Loucy (cell line): ENCODE measurements around the gene PHF5A.
"Not testable (repeated sequence)": the region's sequence is repeated elsewhere in the genome, so short reads cannot be mapped to it uniquely, and the experiment has no call there.

Experiments used
- H2AFZ ChIP-seq: fragments of 200-600 bp; sonication (generic); 2 replicates; pipeline ENCODE4 v1.6.0; 2016; ENCODE audit warnings: antibody characterized with exemption, mild to moderate bottlenecking, low read length, moderate library complexity
- H3F3A ChIP-seq: fragments of 200-600 bp; 2 replicates; pipeline ENCODE4 v1.6.0; 2016; ENCODE audit warnings: antibody characterized with exemption, low read depth, mild to moderate bottlenecking
- H3K27me3 ChIP-seq: fragments of 200-600 bp; sonication (generic); 2 replicates; pipeline ENCODE4 v1.6.1; 2014; ENCODE audit warnings: low read length, mild to moderate bottlenecking; ENCODE audit not compliant: insufficient read depth, poor library complexity, severe bottlenecking
- H3K36me3 ChIP-seq: fragments of 200-600 bp; sonication (generic); 2 replicates; pipeline ENCODE4 v1.6.1; 2016; ENCODE audit warnings: low read length; ENCODE audit not compliant: insufficient read depth
- H3K4me1 ChIP-seq: fragments of 200-600 bp; sonication (generic); 2 replicates; pipeline ENCODE4 v1.5.1; 2014; ENCODE audit warnings: low read length, mild to moderate bottlenecking; ENCODE audit not compliant: insufficient read depth, poor library complexity, severe bottlenecking
- H3K4me2 ChIP-seq: fragments of 200-600 bp; sonication (generic); 2 replicates; pipeline ENCODE4 v1.6.0; 2014; ENCODE audit warnings: antibody characterized with exemption, low read length, low read depth, mild to moderate bottlenecking; ENCODE audit not compliant: poor library complexity, severe bottlenecking
- H3K4me3 ChIP-seq: fragments of 200-600 bp; sonication (generic); 2 replicates; pipeline ENCODE4 v1.5.1; 2014; ENCODE audit warnings: low read length, mild to moderate bottlenecking, mixed read lengths; ENCODE audit not compliant: poor library complexity, severe bottlenecking
- H3K79me2 ChIP-seq: fragments of 200-600 bp; sonication (generic); 2 replicates; pipeline ENCODE4 v1.6.1; 2014; ENCODE audit warnings: low read length; ENCODE audit not compliant: insufficient read depth
- H3K9ac ChIP-seq: fragments of 200-600 bp; sonication (generic); 2 replicates; pipeline ENCODE4 v1.6.0; 2014; ENCODE audit warnings: mild to moderate bottlenecking, low read depth, low read length, moderate library complexity; ENCODE audit not compliant: poor library complexity, severe bottlenecking
- H3K9me2 ChIP-seq: fragments of 200-600 bp; sonication (generic); replicated peaks from 2 replicates; pipeline ENCODE4 v1.6.1; 2016; ENCODE audit warnings: low read depth, low read length, mixed read lengths
- H3K9me3 ChIP-seq: fragments of 200-600 bp; sonication (generic); 2 replicates; pipeline ENCODE4 v1.6.1; 2014; ENCODE audit warnings: mild to moderate bottlenecking, antibody characterized with exemption, low read length, low read depth; ENCODE audit not compliant: insufficient read depth
- H4K20me1 ChIP-seq: fragments of 200-600 bp; sonication (generic); 2 replicates; pipeline ENCODE4 v1.6.0; 2014; ENCODE audit warnings: antibody characterized with exemption, low read length, mild to moderate bottlenecking; ENCODE audit not compliant: insufficient read depth, poor library complexity, severe bottlenecking
- EZH2phosphoT487 ChIP-seq: fragments of 200-600 bp; IDR thresholded peaks from 2 replicates; pipeline ENCODE4 v1.6.1; 2018; ENCODE audit warnings: antibody characterized with exemption, mild to moderate bottlenecking, moderate library complexity, borderline replicate concordance
- TF ChIP-seq, protein P1 (sequence below): fragments of 200-600 bp; sonication (generic); conservative IDR thresholded peaks from 2 replicates; pipeline ENCODE4 v1.5.1; 2014; ENCODE audit warnings: mild to moderate bottlenecking, antibody characterized with exemption, low read length

The PHF5A gene

DNA sequence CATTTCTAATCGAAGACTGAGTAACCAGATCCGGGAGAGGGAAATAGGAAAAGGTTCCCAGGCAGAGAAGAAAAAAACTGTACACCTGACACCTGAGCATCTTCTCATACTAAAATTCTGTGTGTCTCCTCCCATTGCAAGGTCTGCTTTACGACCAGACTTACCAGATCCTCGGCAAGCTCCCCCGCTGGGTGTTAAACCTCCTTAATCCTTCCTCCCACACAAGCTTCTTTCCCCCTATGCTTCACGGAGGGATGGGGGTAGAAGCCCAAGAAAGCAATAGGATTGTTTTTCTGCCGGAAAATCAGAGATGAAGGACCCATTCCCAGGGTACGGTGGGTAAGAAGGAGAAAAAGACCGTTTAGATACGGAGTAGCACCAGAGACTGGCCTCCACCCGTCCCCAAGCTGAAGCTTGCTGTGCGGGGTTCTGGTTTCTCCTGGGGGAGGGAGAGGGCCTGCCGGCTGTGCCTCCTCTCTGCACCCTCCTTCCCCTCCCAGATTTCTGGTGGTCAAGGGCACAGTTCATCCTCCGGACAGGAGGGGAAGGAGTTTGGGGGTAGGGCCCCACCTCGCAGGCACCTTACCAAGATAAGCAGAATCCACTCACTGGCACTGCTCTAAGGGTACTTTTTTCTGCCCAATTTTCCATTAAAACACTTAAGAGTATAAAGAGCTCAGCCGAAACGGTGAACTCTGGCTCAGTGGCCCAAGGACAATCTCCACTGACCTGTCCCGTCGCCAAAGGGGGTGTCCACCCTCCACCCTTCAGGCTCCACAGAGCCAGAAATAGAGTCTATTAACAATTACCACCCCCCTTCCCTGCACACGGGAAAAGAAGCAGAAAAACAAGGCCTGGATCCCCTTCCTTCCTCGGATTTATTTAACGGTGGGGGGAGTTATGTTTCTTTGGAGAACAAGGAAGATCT is 23.1 kb downstream of the PHF5A start:
- no peaks in the 10 kb centered on the region for H3K9me3 ChIP-seq
- peak overlapping the region; percentile 95 for H3K4me3 ChIP-seq
- no peaks in the 10 kb centered on the region for H3K36me3 ChIP-seq
- H3K27me3 ChIP-seq, result no peaks in the 10 kb centered on the region
- H3K9ac ChIP-seq, result peak overlapping the region; percentile 97
- H3K9me2 ChIP-seq, result no peaks in the 10 kb centered on the region
- peaks cover 25% of the 10 kb centered on the region for H4K20me1 ChIP-seq
- peak overlapping the region; percentile 78; the same call in 1 of the 2 replicates for H2AFZ ChIP-seq
- peak overlapping the region; percentile 92 for H3K4me2 ChIP-seq
- H3K4me1 ChIP-seq, result peaks cover 19% of the 10 kb centered on the region
- no peak for TF ChIP-seq EZH2phosphoT487
- TF ChIP-seq, protein P1, sequence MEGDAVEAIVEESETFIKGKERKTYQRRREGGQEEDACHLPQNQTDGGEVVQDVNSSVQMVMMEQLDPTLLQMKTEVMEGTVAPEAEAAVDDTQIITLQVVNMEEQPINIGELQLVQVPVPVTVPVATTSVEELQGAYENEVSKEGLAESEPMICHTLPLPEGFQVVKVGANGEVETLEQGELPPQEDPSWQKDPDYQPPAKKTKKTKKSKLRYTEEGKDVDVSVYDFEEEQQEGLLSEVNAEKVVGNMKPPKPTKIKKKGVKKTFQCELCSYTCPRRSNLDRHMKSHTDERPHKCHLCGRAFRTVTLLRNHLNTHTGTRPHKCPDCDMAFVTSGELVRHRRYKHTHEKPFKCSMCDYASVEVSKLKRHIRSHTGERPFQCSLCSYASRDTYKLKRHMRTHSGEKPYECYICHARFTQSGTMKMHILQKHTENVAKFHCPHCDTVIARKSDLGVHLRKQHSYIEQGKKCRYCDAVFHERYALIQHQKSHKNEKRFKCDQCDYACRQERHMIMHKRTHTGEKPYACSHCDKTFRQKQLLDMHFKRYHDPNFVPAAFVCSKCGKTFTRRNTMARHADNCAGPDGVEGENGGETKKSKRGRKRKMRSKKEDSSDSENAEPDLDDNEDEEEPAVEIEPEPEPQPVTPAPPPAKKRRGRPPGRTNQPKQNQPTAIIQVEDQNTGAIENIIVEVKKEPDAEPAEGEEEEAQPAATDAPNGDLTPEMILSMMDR, result no peak
- H3K79me2 ChIP-seq, result peaks cover 74% of the 10 kb centered on the region
- H3F3A ChIP-seq, result no peaks in the 10 kb centered on the region

DNA sequence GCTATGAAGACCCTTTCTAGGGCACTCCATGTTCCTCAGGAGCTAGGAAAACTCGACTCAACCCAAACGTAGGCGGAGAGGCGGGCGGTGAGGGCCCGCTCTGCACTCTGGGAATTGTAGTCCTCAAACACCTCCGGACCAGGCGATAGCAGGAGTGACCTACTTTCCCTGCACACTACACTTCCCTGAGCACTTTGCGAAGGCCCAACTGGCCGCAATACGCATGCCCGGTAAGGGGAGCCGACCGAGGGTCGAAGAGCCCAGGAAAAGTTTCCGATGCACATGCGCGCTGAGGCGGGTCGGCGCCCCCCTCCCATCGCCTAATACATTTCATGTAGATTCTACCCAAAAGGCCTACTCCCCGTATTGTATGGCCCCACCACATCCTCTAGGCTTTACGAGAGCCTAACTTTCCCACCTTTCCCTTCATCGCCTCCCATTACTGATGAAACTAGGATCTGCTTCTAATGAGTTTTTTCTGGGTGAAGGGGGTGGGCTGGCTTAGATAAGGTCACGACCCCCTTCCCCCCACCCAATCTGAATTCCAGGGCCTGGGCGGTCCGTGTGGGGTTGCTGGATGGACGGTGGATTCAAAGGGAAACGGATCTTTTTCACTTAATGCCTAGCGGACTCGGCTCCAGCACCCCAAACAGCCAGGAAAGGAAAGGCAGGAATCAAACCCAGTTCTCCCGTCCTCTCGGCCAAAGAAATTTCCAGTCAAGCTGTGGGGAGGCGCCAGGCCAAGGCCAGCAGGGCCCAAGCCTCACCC is 23.9 kb downstream of the PHF5A start:
- TF ChIP-seq EZH2phosphoT487, result no peak
- TF ChIP-seq, protein P1, result no peak
- no peaks in the 10 kb centered on the region for H3K9me3 ChIP-seq
- peaks cover 19% of the 10 kb centered on the region for H3K4me1 ChIP-seq
- H3K9ac ChIP-seq, result peak overlapping the region; percentile 97
- no peaks in the 10 kb centered on the region for H3K9me2 ChIP-seq
- H2AFZ ChIP-seq, result peak overlapping the region; percentile 78
- H3K4me2 ChIP-seq, result peak overlapping the region; percentile 92
- H3K36me3 ChIP-seq, result no peaks in the 10 kb centered on the region
- no peaks in the 10 kb centered on the region for H3F3A ChIP-seq
- peaks cover 81% of the 10 kb centered on the region for H3K79me2 ChIP-seq
- H3K4me3 ChIP-seq, result peak overlapping the region; percentile 95
- no peaks in the 10 kb centered on the region for H3K27me3 ChIP-seq
- H4K20me1 ChIP-seq, result peaks cover 25% of the 10 kb centered on the region

DNA sequence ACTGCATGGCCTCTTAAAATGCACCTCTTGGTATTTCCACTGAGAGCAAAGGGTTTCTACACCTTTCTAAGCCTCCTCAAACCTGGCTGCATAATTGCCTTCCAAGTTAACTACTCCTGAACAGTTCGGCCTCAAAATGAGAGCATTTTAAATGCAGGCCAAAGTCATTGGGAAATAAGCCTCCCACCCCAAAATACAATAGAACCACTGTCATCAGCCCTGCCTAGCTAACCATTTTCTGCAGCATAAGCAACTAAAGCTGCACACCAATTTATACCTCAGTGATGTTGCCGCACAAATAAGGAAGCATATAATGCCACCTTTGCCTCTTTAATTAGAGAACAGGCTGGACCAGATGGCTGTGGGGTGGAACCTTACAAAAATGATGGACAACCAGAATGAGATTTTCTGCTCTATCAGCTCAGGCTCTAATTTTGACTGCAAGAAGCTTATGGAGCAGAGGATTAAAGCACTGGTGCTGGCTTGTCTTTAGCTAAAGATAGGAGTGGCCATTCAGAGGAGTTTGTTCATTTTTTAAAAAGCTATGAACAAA is 26.2 kb downstream of the PHF5A start:
- no peaks in the 10 kb centered on the region for H3K9me3 ChIP-seq
- no peaks in the 10 kb centered on the region for H3F3A ChIP-seq
- H3K9me2 ChIP-seq, result no peaks in the 10 kb centered on the region
- peaks cover 2% of the 10 kb centered on the region; the same call in 1 of the 2 replicates for H3K36me3 ChIP-seq
- peaks cover 31% of the 10 kb centered on the region for H4K20me1 ChIP-seq
- TF ChIP-seq, protein P1, result no peak
- TF ChIP-seq EZH2phosphoT487, result no peak
- peak overlapping the region; percentile 34 for H3K4me2 ChIP-seq
- no peak overlapping the region for H3K9ac ChIP-seq
- H3K4me3 ChIP-seq, result no peak overlapping the region
- H3K4me1 ChIP-seq, result peaks cover 14% of the 10 kb centered on the region
- H3K79me2 ChIP-seq, result peaks cover 82% of the 10 kb centered on the region
- no peaks in the 10 kb centered on the region for H3K27me3 ChIP-seq
- no peak overlapping the region for H2AFZ ChIP-seq

DNA sequence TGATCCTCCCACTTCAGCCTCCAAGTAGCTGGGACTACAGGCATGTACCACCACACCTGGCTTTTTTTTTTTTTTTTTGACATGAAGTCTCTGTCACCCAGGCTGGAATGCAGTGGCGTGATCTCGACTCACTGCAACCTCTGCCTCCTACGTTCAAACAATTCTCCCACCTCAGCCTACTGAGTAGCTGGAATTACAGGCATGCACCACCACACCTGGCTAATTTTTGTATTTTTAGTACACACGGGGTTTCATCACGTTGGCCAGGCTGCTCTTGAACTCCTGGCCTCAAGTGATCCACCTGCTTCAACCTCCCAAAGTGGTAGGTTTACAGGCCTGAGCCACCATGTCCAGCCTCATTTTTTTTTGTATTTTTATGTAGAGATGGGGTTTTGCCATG is 28.0 kb downstream of the PHF5A start:
- H3F3A ChIP-seq, H3K4me3 ChIP-seq, H3K4me2 ChIP-seq, H3K9me3 ChIP-seq, H2AFZ ChIP-seq, H3K9ac ChIP-seq, H3K27me3 ChIP-seq, H3K9me2 ChIP-seq: not testable (repeated sequence)
- Histone ChIP-seq H3K4me1 (peaks cover 14% of the 10 kb centered on the region), H4K20me1 (peaks cover 24% of the 10 kb centered on the region), H3K79me2 (peaks cover 82% of the 10 kb centered on the region), H3K36me3 (peaks cover 20% of the 10 kb centered on the region; the same call in 1 of the 2 replicates)
